ENCODE data around the gene SPACDR.

SPACDR gene

GRCh38 chr7:100484673-100485045 is 20.6 kb upstream of the SPACDR start:
- DNase-seq, result no peak

GRCh38 chr7:100483722-100484672 is 19.9 kb upstream of the SPACDR start, which contains the start of gene NYAP1:
NYAP1 (plus strand) TSS chr7:100483927; CDS start chr7:100485312, 1,385 bp downstream.
- DNase-seq, result peak in 1 of 2 donors; percentile 37

- DNase-seq, result peak; percentile 82 to 89
Measured at GRCh38 chr7:100483090-100483721, 19.1 kb upstream of the SPACDR start.

- DNase-seq, result no peak
Measured at GRCh38 chr7:100482728-100483089, 18.6 kb upstream of the SPACDR start.

- DNase-seq, result no peak
Measured at GRCh38 chr7:100481466-100481865, 17.4 kb upstream of the SPACDR start.

- peak; percentile 86 to 87 for DNase-seq
Measured at GRCh38 chr7:100478958-100479660, 15.0 kb upstream of the SPACDR start, which contains the start of gene TSC22D4. TSC22D4 (minus strand) TSS chr7:100479214; CDS start chr7:100478038, 1,176 bp downstream.

GRCh38 chr7:100477871-100478267 is 13.8 kb upstream of the SPACDR start:
- no peak for DNase-seq

GRCh38 chr7:100476903-100477870 is 13.1 kb upstream of the SPACDR start:
- DNase-seq, result peak; percentile 37 to 42

- DNase-seq, result no peak
Measured at GRCh38 chr7:100476101-100476780, 12.2 kb upstream of the SPACDR start.

GRCh38 chr7:100475549-100475948 is 11.5 kb upstream of the SPACDR start:
- no peak for DNase-seq

- DNase-seq, result no peak
Measured at GRCh38 chr7:100472854-100473499, 8.9 kb upstream of the SPACDR start.

- no peak for DNase-seq
Measured at GRCh38 chr7:100472121-100472851, 8.2 kb upstream of the SPACDR start.

GRCh38 chr7:100471021-100471420 is 7.0 kb upstream of the SPACDR start:
- no peak for DNase-seq

GRCh38 chr7:100469227-100470044 is 5.4 kb upstream of the SPACDR start:
- DNase-seq, result peak; percentile 88 to 91

GRCh38 chr7:100467638-100468373 is 3.7 kb upstream of the SPACDR start:
- DNase-seq, result no peak

GRCh38 chr7:100466653-100467605 is 2.9 kb upstream of the SPACDR start:
- DNase-seq, result no peak

GRCh38 chr7:100465702-100466311 is 1.7 kb upstream of the SPACDR start:
- no peak for DNase-seq
